Uterus (tissue), 4 donors: ENCODE measurements around the gene ABCA2. TPM values are rescaled to one million over a fixed set of nuclear protein-coding genes. Genes with fewer than 3 reads are reported as not detected.

Experiments used
- DNase-seq, 2 donors: peaks; one replicate each; pipeline ENCODE4 v3.0.0-alpha.2; 2019 to 2020
- H3K27ac ChIP-seq, 2 donors: fragments of 200-600 bp; sonication (generic); 1 replicate in 1 of 2; 2 replicates in 1 of 2; pipeline ENCODE4 v1.5.1; 2016 to 2018
- H3K27me3 ChIP-seq, 2 donors: fragments of 200-600 bp; sonication (generic); one replicate each; pipeline ENCODE4 v1.5.1; 2018 to 2019; ENCODE audit warnings: control low read depth in 1 of 2
- H3K36me3 ChIP-seq, 2 donors: fragments of 200-600 bp; sonication (generic); one replicate each; pipeline ENCODE4 v1.5.1; 2019; ENCODE audit warnings: control low read depth in 1 of 2
- H3K4me1 ChIP-seq, 2 donors: fragments of 200-600 bp; sonication (generic); one replicate each; pipeline ENCODE4 v1.5.1; 2018 to 2019; ENCODE audit warnings: control low read depth in 1 of 2
- H3K4me3 ChIP-seq, 2 donors: fragments of 200-600 bp; sonication (generic); 1 replicate in 1 of 2; 2 replicates in 1 of 2; pipeline ENCODE4 v1.5.1; 2018 to 2019; ENCODE audit warnings: mild to moderate bottlenecking in 1 of 2
- H3K9me3 ChIP-seq, 2 donors: fragments of 200-600 bp; sonication (generic); one replicate each; pipeline ENCODE4 v1.5.1; 2019; ENCODE audit warnings: control low read depth in 1 of 2
- POLR2A ChIP-seq, 2 donors: fragments of 450-650 bp; IDR thresholded peaks; one replicate each; pipeline ENCODE4 v1.6.1; 2016; ENCODE audit warnings: antibody characterized with exemption in 2 of 2, mild to moderate bottlenecking in 1 of 2, moderate library complexity in 1 of 2
- intact Hi-C: fragments of 100-400 bp; cut with DNase I; formaldehyde crosslinking; loops from one replicate; pipeline ENCODE4 v1.15.1; 2023; ENCODE audit warnings: low total_unique reads
- total RNA-seq, 4 donors: library from RNA; depleted of rRNA in 3 of 4; stranded (reverse); fragments of >200 nt in 3 of 4; gene quantifications; one replicate each; pipeline versions ENCODE4 v1.1.0 to v1.2.4, GENCODE V29; 2014 to 2023
- TF ChIP-seq, protein P1 (sequence below), 4 experiments: fragments of 200-600 bp in 2 of 4; fragments of 450-650 bp in 2 of 4; sonication (generic) in 2 of 4; IDR thresholded peaks; one replicate each; pipeline ENCODE4 v1.5.1; 2016 to 2019; ENCODE audit warnings: antibody characterized with exemption in 4 of 4, mild to moderate bottlenecking in 2 of 4, moderate library complexity in 1 of 4
- donor health status: DM: yes; HTN: yes; CAD: no.

Gene ABCA2
- total RNA-seq, 4 donors from 2014 or later: 24.8 to 36.9 (median 26.1) TPM

DNA sequence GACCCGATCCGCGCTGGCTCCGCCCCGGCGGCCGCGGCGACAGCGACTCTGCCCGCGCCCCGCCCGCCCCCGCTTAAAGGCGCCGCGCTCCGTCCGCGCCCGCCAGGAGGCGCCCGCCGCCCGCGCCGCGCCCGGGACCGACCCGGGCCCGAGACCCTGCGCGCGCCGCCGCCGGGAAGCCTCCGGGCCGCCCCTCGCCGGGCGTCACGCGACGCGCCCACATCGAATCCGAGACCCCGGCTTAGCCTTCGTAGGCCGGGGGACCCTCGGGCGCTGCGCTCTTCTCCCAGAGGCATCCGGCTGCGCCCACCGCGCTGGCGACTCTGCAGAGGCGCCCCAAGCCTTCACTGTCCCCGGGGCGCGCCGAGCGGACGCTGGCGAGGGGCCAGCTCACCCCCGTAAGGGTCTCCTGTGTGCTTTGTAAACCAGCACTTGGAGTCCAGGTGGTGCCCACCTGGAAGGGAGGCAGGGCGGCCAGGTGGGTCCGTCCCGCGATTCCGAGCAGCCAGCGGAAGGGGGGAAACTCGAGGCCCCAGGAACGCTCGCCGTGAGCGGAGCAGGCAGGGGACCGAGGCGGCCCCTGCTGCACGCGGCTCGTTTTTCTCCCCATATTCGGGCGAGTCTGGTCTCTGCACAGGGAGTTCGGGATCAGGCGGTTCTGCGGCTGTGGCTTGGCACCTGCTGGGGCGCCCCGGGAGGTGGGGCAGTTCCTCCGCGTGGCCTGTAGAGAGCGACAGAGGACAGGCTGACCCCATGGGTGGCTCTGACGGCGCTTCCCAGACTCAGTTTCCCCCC lies 423 bp upstream of the ABCA2 start:
- Histone ChIP-seq H3K4me1 (peaks cover 0 to 18% of the 10 kb centered on the region in 2 donors), H3K36me3 (no peaks in the 10 kb centered on the region), H3K27me3 (no peaks in the 10 kb centered on the region), H3K4me3 (peak overlapping the region; percentile 38 to 42), H3K27ac (peak overlapping the region in 1 of 2 donors; percentile 63), H3K9me3 (no peaks in the 10 kb centered on the region)
- peak in 1 of 2 donors; percentile 49 for DNase-seq
- intact Hi-C loops: no loop called here
- TF ChIP-seq, protein P1, sequence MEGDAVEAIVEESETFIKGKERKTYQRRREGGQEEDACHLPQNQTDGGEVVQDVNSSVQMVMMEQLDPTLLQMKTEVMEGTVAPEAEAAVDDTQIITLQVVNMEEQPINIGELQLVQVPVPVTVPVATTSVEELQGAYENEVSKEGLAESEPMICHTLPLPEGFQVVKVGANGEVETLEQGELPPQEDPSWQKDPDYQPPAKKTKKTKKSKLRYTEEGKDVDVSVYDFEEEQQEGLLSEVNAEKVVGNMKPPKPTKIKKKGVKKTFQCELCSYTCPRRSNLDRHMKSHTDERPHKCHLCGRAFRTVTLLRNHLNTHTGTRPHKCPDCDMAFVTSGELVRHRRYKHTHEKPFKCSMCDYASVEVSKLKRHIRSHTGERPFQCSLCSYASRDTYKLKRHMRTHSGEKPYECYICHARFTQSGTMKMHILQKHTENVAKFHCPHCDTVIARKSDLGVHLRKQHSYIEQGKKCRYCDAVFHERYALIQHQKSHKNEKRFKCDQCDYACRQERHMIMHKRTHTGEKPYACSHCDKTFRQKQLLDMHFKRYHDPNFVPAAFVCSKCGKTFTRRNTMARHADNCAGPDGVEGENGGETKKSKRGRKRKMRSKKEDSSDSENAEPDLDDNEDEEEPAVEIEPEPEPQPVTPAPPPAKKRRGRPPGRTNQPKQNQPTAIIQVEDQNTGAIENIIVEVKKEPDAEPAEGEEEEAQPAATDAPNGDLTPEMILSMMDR (IDR thresholded peaks at IDR 0.05): peak in 2 of 4 experiments; percentile 68 to 72
- TF ChIP-seq POLR2A (IDR thresholded peaks at IDR 0.05): no peak

DNA sequence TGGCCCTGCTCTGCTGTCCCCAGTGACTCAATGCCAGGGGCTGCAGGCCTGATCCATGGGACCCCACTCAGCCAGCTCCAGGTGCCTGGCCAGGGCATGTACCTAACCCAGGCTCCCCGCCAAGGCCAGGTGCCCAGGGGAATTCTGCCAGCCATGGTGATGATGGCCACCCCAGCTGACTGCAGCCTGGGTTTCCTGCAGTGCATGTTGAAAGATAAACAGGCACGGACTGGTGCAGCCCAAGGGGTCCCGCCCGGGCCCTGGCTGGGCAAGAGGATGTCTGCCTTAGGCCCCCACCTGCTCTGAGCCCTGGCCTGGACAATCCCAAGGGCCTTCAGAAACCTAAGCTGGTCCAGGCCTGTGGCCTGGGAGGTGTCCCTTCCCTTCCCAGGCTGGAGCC lies 1.2 kb downstream of the ABCA2 start:
- Histone ChIP-seq H3K27ac (no peak overlapping the region), H3K4me1 (peaks cover 0 to 18% of the 10 kb centered on the region in 2 donors), H3K9me3 (no peaks in the 10 kb centered on the region), H3K27me3 (no peaks in the 10 kb centered on the region), H3K4me3 (no peak overlapping the region), H3K36me3 (no peaks in the 10 kb centered on the region)
- no peak for DNase-seq
- TF ChIP-seq, protein P1 (IDR thresholded peaks at IDR 0.05): no peak
- TF ChIP-seq POLR2A (IDR thresholded peaks at IDR 0.05): no peak
- intact Hi-C loops: no loop called here

DNA sequence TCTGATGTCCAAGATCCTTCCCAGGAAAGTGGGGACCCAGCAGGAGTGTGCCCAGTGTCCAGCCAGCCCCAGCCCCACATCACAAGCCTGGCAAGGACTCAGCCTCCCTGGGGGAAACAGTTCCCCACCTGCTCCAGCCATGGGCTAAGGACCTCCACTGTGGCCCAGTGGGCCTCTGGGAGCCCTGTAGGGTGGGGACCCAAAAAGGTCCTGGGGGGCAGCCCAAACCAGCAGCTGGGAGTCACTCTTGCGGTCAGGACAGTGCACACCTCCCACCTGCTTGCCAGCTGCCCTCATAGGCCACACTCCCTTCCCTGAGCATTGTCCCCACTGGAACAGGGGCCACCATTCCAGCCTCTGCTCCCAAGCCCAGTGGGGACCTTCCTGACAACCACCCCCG lies 1.7 kb downstream of the ABCA2 start:
- TF ChIP-seq, protein P1 (IDR thresholded peaks at IDR 0.05): no peak
- no peak for TF ChIP-seq POLR2A (IDR thresholded peaks at IDR 0.05)
- no peaks in the 10 kb centered on the region for H3K9me3 ChIP-seq
- peaks cover 0 to 18% of the 10 kb centered on the region in 2 donors for H3K4me1 ChIP-seq
- H3K27ac ChIP-seq: no peak overlapping the region
- H3K27me3 ChIP-seq: no peaks in the 10 kb centered on the region
- intact Hi-C loops: no loop called here
- H3K4me3 ChIP-seq: no peak overlapping the region
- no peak for DNase-seq
- no peaks in the 10 kb centered on the region for H3K36me3 ChIP-seq

DNA sequence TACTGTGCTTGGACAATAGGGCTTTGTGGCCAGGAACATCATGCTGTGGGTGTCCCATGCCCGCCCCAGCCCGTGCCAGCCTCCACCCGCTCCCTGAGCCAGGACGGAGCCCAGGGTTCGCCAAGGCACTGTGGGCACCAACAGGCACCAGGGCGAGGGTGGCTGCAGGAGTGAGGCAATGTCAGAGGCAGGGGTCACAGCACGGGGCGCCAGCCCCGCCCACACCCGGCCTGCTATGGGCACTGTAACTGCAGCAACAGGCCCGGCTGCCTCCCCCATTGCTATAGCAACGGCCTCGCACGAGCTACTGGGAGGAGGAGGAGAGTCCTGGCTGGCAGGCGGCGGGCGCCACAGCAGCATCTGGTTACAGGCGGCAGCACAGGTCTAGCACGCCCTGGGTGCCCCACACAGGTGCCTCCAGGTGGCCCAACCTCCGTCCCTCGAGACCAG lies 2.5 kb downstream of the ABCA2 start:
- Histone ChIP-seq H3K36me3 (no peaks in the 10 kb centered on the region), H3K27ac (no peak overlapping the region), H3K4me3 (no peak overlapping the region), H3K27me3 (no peaks in the 10 kb centered on the region), H3K9me3 (no peaks in the 10 kb centered on the region), H3K4me1 (peaks cover 0 to 18% of the 10 kb centered on the region in 2 donors)
- DNase-seq: no peak
- TF ChIP-seq, protein P1 (IDR thresholded peaks at IDR 0.05): no peak
- intact Hi-C loops: no loop called here

DNA sequence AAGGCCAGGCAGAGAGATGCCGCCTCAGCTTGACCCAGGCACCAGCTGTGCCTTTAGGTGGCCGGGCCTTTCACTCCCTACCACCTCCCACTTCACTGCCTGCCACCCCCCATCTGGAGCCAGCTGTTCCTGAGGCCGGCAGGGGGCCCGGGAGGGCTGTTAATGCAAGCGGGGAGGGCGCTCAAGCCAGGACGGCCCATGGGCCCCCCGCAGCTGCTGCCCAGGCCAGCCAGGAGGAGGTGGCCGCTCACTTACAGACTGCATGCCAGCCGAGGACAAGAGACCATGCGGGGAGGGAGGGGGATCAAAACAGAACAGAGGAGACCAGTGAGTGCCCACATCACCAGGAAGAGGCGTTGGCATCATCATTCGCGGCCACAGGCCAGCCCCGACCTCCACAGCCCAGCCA lies 4.5 kb downstream of the ABCA2 start:
- H3K4me3 ChIP-seq: no peak overlapping the region
- H3K27ac ChIP-seq: no peak overlapping the region

More for the DNA sequence above, 4.5 kb downstream of the ABCA2 start:
- intact Hi-C loops: no loop called here
- Histone ChIP-seq H3K4me1 (peaks cover 0 to 9% of the 10 kb centered on the region in 2 donors), H3K9me3 (no peaks in the 10 kb centered on the region), H3K36me3 (no peaks in the 10 kb centered on the region), H3K27me3 (no peaks in the 10 kb centered on the region)
- DNase-seq: no peak
- TF ChIP-seq, protein P1 (IDR thresholded peaks at IDR 0.05): no peak
- no peak for TF ChIP-seq POLR2A (IDR thresholded peaks at IDR 0.05)
